ENCODE results near the gene PTPRU. TPM values are rescaled to one million over a fixed set of nuclear protein-coding genes. Genes with fewer than 3 reads are reported as not detected.

Gene PTPRU
- total RNA-seq, 1 experiment from 2014 or later: 40.7 TPM

DNA sequence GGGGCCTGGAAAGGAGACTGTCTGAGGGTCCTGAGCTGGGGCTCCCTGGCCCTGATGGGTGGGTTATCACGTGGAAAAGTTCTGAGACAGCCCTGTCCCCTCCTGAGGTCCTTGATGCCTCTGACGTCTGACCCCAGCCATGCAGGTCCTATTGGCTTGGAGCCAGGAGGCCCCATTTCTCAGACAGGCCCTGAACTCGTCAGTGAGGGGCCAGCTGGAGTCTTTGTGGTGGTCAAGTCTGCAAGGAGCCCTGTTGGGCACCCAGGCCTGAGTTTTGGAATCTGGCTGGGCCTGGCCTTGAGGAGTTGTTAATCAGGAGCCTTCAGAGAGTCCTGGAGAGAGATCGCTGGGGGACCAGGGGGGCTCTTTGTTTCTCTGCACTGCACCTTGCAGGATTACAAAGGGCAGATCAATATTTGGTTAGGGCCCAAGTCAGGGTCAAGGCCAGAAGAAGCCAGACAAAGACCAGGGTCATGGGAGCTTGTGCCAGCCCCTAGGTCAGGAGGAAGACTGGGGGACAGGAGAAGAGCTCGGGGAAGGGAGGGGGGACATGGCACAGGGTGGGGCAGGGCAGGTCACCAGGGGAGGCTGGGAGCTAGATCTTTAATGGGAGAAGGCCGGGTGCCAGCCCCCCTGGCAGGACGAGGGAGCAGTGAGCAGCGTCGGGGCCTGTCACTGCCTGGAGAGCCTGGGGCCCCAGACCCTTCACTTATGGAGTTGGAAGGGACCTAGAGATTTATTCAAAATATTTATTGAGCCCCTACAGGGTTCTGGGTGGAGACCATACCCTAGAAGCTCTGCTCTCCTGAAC is 83.2 kb downstream of the PTPRU start:
- POLR2A ChIA-PET: no interaction called here

More for the DNA sequence above, 83.2 kb downstream of the PTPRU start:
- no peaks in the 10 kb centered on the region for H4K20me1 ChIP-seq (ENCODE audit: insufficient read depth)
- peaks cover 0 to 11% of the 10 kb centered on the region in 2 experiments; a peak in 1 of 4 replicates for H3K36me3 ChIP-seq (ENCODE audit: control insufficient read depth in 1 of 2, insufficient read depth in 2 of 2, low read length in 2 of 2)
- no peak overlapping the region for H2AFZ ChIP-seq (ENCODE audit: low read depth, low read length, poor library complexity, severe bottlenecking)
- ATAC-seq (no peak), DNase-seq (ENCODE audit: low read depth, low spot score) (no peak)
- no peaks in the 10 kb centered on the region for H3K9me2 ChIP-seq (ENCODE audit: insufficient read depth)
- H3K79me2 ChIP-seq (ENCODE audit: insufficient read depth, low read length): no peaks in the 10 kb centered on the region
- no peak overlapping the region for H3K4me3 ChIP-seq (replicated peaks in 1 of 2; ENCODE audit: low read depth in 1 of 2, low read length in 2 of 2)
- no peak overlapping the region for H3K4me2 ChIP-seq (ENCODE audit: low read length)
- no TSS peak for BruUV-seq (replicated peaks)
- no peak overlapping the region for H3K27ac ChIP-seq (ENCODE audit: low read depth, low read length)
- no peak overlapping the region for H3K9ac ChIP-seq (ENCODE audit: low read length)
- ChIA-PET RAD21 (ENCODE audit: low non-redundant PET in 1 of 2, low total read pairs in 2 of 2, uncharacterized antibody in 2 of 2, unreplicated experiment in 2 of 2) (no interaction called here), CTCF (no interaction called here)
- intact Hi-C loops (cut with micrococcal nuclease): no loop called here
- H3K9me3 ChIP-seq (ENCODE audit: control insufficient read depth in 1 of 2, insufficient read depth in 1 of 2, low read depth in 1 of 2, low read length in 2 of 2): no peaks in the 10 kb centered on the region
- no peaks in the 10 kb centered on the region for H3K27me3 ChIP-seq (ENCODE audit: insufficient read depth, low read length)
- TF ChIP-seq POLR2AphosphoS5 (IDR thresholded peaks at IDR 0.05; ENCODE audit: low read depth, low read length) (no peak), ZNF274 (IDR thresholded peaks at IDR 0.05; ENCODE audit: low read depth, low read length) (no peak), JUND (IDR thresholded peaks at IDR 0.05) (no peak), SP1 (IDR thresholded peaks at IDR 0.05; ENCODE audit: low read depth) (no peak), RAD21 (IDR thresholded peaks at IDR 0.05; ENCODE audit: low read depth) (no peak), SRF (IDR thresholded peaks at IDR 0.05; ENCODE audit: low read depth) (no peak)
- TF ChIP-seq, protein P1, sequence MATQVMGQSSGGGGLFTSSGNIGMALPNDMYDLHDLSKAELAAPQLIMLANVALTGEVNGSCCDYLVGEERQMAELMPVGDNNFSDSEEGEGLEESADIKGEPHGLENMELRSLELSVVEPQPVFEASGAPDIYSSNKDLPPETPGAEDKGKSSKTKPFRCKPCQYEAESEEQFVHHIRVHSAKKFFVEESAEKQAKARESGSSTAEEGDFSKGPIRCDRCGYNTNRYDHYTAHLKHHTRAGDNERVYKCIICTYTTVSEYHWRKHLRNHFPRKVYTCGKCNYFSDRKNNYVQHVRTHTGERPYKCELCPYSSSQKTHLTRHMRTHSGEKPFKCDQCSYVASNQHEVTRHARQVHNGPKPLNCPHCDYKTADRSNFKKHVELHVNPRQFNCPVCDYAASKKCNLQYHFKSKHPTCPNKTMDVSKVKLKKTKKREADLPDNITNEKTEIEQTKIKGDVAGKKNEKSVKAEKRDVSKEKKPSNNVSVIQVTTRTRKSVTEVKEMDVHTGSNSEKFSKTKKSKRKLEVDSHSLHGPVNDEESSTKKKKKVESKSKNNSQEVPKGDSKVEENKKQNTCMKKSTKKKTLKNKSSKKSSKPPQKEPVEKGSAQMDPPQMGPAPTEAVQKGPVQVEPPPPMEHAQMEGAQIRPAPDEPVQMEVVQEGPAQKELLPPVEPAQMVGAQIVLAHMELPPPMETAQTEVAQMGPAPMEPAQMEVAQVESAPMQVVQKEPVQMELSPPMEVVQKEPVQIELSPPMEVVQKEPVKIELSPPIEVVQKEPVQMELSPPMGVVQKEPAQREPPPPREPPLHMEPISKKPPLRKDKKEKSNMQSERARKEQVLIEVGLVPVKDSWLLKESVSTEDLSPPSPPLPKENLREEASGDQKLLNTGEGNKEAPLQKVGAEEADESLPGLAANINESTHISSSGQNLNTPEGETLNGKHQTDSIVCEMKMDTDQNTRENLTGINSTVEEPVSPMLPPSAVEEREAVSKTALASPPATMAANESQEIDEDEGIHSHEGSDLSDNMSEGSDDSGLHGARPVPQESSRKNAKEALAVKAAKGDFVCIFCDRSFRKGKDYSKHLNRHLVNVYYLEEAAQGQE (IDR thresholded peaks at IDR 0.05; ENCODE audit: low read depth): no peak
- peaks cover 0 to under 1% of the 10 kb centered on the region in 2 experiments; a peak in 1 of 4 replicates for H3K4me1 ChIP-seq (ENCODE audit: control insufficient read depth in 1 of 2, insufficient read depth in 2 of 2, low read length in 2 of 2)
